GM21423 (cell line): ENCODE measurements around the gene DPY30.

Source experiments
- ATAC-seq: cut with Tn5 transposase; IDR thresholded peaks from one replicate; pipeline ENCODE4 v1.9.1; 2021; ENCODE audit warnings: mild to moderate bottlenecking, moderate library complexity; ENCODE audit not compliant: unreplicated experiment

The DPY30 gene

DNA sequence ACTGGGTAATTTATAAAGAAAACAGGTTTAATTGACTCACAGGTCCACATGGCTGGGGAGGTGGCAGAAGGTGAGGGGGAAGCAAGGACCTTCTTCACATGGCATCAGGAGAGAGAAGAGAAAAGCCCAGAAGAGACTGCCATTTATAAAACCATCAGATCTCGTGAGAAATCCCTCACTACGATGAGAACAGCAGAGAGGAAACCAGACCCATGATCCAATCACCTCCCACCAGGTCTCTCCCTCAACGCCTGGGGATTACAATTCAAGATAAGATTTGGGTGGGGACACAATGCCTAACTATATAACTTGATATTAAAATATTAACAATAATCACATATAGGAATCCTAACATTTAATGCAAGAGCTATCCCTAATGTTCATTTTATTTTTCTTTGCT, 60.6 kb downstream of the DPY30 start:
- no peak for ATAC-seq

DNA sequence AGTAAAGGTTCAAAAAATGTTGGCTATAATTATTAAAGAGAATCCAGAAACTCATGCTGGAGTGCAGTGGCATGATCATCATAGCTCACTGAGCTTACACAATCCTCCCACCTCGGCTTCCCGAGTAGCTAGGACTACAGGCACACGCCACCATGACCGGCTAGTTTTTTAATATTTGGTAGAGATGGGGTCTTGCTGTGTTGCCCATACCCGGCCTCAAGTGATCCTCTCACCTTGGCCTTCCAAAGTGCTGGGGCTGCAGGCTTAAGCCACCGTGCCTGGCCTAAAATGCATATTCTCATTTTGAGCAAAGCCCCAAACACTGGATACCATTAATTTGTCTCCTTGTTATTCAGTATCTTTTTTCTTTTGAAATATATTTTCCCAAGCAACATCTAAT, 61.2 kb downstream of the DPY30 start:
- ATAC-seq: no peak
